ENCODE measurements around the gene G6PC3. TPM values are rescaled to one million over a fixed set of nuclear protein-coding genes. Genes with fewer than 3 reads are reported as not detected.

The G6PC3 gene
- polyA plus RNA-seq, 2 donors = 36.3 to 43.5 TPM

DNA sequence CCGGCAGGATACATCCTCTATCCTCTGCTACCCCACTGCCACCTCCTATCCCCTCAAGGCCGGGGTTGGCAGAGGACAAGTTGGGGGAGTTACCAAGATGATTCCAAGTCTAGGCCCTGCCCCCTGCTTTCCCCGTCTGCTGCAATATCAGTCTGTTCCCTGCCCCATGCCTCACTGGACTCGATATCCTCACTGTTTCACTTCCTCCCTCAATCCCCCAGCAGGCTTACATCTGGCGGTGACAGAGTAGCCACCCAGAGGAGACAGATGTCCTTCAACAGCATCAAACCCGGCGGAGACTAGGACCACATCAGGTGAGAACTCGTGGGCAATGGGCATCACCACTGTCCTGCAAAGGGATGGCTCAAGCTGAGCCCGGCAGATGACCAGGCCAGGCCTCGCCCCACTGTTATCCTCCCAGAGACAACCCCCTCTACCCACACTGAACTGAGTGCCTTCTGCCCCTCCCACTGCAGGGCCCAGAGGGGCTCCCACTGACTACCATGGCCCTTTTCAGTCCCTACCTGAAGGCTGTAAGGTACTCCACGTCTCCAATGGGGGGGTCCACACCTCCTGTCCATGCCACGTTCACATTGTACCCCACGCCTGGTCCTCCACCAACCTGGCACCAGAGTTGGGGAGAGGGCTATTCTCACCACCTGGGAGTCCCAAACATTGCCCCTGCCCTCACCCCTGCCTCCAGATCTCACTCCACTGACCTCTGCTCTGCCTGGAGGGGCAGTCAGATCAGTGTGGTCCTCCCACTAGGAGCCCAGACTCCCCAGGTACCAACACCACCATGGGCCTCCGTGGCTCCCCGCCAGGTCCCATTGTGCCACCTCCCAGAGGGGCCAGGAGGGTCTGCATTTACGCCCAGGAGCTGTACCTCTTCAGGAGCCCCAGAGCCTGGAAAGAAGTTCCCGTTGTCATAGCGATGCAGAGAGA, 9.6 kb downstream of the G6PC3 start:
- Histone ChIP-seq H3K4me1 (ENCODE audit: control insufficient read depth in 2 of 2, insufficient read depth in 2 of 2, low read length in 1 of 2) (no peaks in the 10 kb centered on the region), H3K27ac (ENCODE audit: low read depth in 2 of 2, low read length in 1 of 2) (no peak overlapping the region), H3K4me3 (ENCODE audit: low read depth in 1 of 2, low read length in 2 of 2) (no peak overlapping the region), H3K9me3 (ENCODE audit: control insufficient read depth in 2 of 2, insufficient read depth in 1 of 2, low read depth in 1 of 2, low read length in 1 of 2) (no peaks in the 10 kb centered on the region), H3K36me3 (ENCODE audit: control insufficient read depth in 2 of 2, insufficient read depth in 2 of 2, low read length in 1 of 2) (peaks cover 31 to 76% of the 10 kb centered on the region in 2 donors), H3K27me3 (ENCODE audit: control insufficient read depth in 1 of 2, insufficient read depth in 2 of 2, low read length in 2 of 2) (no peaks in the 10 kb centered on the region)
- WGBS, 2 donors = 85 to 87% methylated on average over 18 of the region's 18 CpGs

- Histone ChIP-seq H3K4me3 (ENCODE audit: low read depth in 1 of 2, low read length in 2 of 2) (no peak overlapping the region), H3K4me1 (ENCODE audit: control insufficient read depth in 2 of 2, insufficient read depth in 2 of 2, low read length in 1 of 2) (no peaks in the 10 kb centered on the region), H3K36me3 (ENCODE audit: control insufficient read depth in 2 of 2, insufficient read depth in 2 of 2, low read length in 1 of 2) (peaks cover 31 to 69% of the 10 kb centered on the region in 2 donors), H3K27me3 (ENCODE audit: control insufficient read depth in 1 of 2, insufficient read depth in 2 of 2, low read length in 2 of 2) (no peaks in the 10 kb centered on the region), H3K27ac (ENCODE audit: low read depth in 2 of 2, low read length in 1 of 2) (no peak overlapping the region), H3K9me3 (ENCODE audit: control insufficient read depth in 2 of 2, insufficient read depth in 1 of 2, low read depth in 1 of 2, low read length in 1 of 2) (no peaks in the 10 kb centered on the region)
- 85 to 91% methylated on average over 3 of the region's 3 CpGs for WGBS, 2 donors
Observed at GRCh38 chr17:44081681-44082080, 11.1 kb downstream of the G6PC3 start.

DNA sequence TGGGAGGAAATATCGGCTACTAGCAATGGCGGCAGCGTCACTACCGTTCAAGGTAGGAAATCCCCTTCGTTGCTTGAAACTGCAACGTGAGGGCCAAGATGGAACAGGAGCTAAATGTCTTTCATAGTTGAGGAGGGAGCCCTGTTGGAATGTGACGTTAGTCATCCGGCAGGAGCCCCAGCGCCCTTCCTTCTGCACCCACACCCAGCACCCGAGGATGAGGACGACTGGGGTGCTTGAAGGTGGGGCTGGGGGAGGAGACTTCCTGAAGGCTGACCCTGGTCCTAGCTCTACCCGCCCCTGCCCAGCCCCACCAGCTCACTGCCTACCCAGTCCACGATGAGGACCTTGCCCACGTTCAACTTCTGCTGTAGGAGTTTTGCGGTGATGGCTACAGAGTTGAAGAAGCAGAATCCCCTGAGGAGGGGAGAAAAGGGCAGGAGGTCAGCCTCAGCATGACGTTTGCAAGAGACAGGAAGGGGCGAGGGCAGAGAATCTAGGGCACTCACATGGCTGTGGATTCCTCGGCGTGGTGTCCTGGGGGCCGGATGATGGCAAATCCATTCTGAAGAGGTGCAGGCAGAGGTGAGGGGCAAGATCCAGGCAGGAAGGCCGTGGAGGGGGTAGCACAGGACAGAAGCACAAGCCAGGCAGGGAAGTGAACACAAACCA, 11.9 kb downstream of the G6PC3 start:
- H3K36me3 ChIP-seq (ENCODE audit: control insufficient read depth in 2 of 2, insufficient read depth in 2 of 2, low read length in 1 of 2) = peaks cover 31 to 65% of the 10 kb centered on the region in 2 donors

DNA sequence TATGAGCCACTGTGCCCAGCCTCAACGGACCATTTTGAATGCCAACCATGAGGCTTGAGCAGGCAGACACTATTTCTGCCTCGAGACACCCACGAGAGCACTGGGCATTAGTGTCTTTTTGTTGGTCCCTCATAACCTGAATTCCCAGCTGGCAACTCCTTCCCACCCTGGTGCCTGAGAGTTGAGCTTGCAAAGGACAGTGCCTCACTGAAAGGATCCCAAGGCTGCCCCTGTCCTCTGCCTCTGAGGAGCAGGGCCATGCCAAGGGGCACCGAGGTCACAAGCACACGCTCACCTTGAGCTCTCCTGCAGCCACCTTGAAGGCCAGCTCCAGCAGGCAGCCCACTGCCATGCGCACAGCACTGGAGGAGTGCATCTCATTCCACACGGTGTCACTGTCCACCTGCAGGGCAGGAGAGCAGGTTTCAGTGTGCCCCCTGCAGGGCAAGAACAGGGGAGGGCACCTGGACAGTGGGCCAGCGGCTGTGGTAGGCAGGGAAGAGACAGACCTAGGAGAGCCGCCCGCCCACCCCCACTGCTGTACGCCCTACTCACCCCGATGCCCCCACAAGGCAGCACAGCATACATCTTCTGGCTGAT, 12.8 kb downstream of the G6PC3 start:
- Histone ChIP-seq H3K36me3 (ENCODE audit: control insufficient read depth in 2 of 2, insufficient read depth in 2 of 2, low read length in 1 of 2) (peaks cover 31 to 61% of the 10 kb centered on the region in 2 donors), H3K27ac (ENCODE audit: low read depth in 2 of 2, low read length in 1 of 2) (no peak overlapping the region), H3K4me3 (ENCODE audit: low read depth in 1 of 2, low read length in 2 of 2) (no peak overlapping the region), H3K27me3 (ENCODE audit: control insufficient read depth in 1 of 2, insufficient read depth in 2 of 2, low read length in 2 of 2) (no peaks in the 10 kb centered on the region), H3K9me3 (ENCODE audit: control insufficient read depth in 2 of 2, insufficient read depth in 1 of 2, low read depth in 1 of 2, low read length in 1 of 2) (no peaks in the 10 kb centered on the region), H3K4me1 (ENCODE audit: control insufficient read depth in 2 of 2, insufficient read depth in 2 of 2, low read length in 1 of 2) (peaks cover 5% of the 10 kb centered on the region in 2 donors)
- 78 to 85% methylated on average over 12 of the region's 12 CpGs for WGBS, 2 donors

More for the DNA sequence above, 11.9 kb downstream of the G6PC3 start:
- WGBS, 2 donors = 80 to 84% methylated on average over 21 of the region's 21 CpGs
- Histone ChIP-seq H3K27ac (ENCODE audit: low read depth in 2 of 2, low read length in 1 of 2) (no peak overlapping the region), H3K9me3 (ENCODE audit: control insufficient read depth in 2 of 2, insufficient read depth in 1 of 2, low read depth in 1 of 2, low read length in 1 of 2) (no peaks in the 10 kb centered on the region), H3K4me1 (ENCODE audit: control insufficient read depth in 2 of 2, insufficient read depth in 2 of 2, low read length in 1 of 2) (peaks cover 4 to 5% of the 10 kb centered on the region in 2 donors), H3K4me3 (ENCODE audit: low read depth in 1 of 2, low read length in 2 of 2) (no peak overlapping the region), H3K27me3 (ENCODE audit: control insufficient read depth in 1 of 2, insufficient read depth in 2 of 2, low read length in 2 of 2) (no peaks in the 10 kb centered on the region)

DNA sequence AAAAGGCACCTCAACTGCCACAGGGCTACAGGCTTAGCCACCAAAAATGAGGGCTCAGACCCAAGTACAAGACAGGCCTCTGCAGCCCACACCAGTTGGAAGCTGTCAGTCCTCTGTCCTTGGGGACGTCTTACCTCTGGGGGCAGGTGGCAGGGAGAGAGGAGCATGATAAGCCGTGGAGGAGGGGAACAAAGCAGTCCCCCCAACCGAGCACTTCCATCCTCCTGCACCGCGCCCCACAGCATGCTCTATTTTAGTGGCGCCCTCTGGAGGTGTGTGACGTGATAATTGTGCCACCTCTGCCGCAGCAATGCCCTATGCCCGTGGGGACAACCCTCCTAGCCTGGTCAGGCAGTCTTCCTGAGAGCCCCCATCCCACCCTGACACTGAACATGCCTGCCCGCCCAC, 13.6 kb downstream of the G6PC3 start:
- 63 to 66% methylated on average over 10 of the region's 10 CpGs for whole genome bisulfite sequencing, 2 donors
- peaks cover 5% of the 10 kb centered on the region in 2 donors for H3K4me1 ChIP-seq (ENCODE audit: control insufficient read depth in 2 of 2, insufficient read depth in 2 of 2, low read length in 1 of 2)
- H3K27me3 ChIP-seq (ENCODE audit: control insufficient read depth in 1 of 2, insufficient read depth in 2 of 2, low read length in 2 of 2) = no peaks in the 10 kb centered on the region
- H3K36me3 ChIP-seq (ENCODE audit: control insufficient read depth in 2 of 2, insufficient read depth in 2 of 2, low read length in 1 of 2) = peaks cover 29 to 56% of the 10 kb centered on the region in 2 donors
- no peak overlapping the region for H3K27ac ChIP-seq (ENCODE audit: low read depth in 2 of 2, low read length in 1 of 2)
- no peak overlapping the region for H3K4me3 ChIP-seq (ENCODE audit: low read depth in 1 of 2, low read length in 2 of 2)
- no peaks in the 10 kb centered on the region for H3K9me3 ChIP-seq (ENCODE audit: control insufficient read depth in 2 of 2, insufficient read depth in 1 of 2, low read depth in 1 of 2, low read length in 1 of 2)

- peaks cover 5% of the 10 kb centered on the region in 2 donors for H3K4me1 ChIP-seq (ENCODE audit: control insufficient read depth in 2 of 2, insufficient read depth in 2 of 2, low read length in 1 of 2)
- 83 to 84% methylated on average over 7 of the region's 7 CpGs for WGBS, 2 donors
- no peaks in the 10 kb centered on the region for H3K27me3 ChIP-seq (ENCODE audit: control insufficient read depth in 1 of 2, insufficient read depth in 2 of 2, low read length in 2 of 2)
- peaks cover 29 to 53% of the 10 kb centered on the region in 2 donors for H3K36me3 ChIP-seq (ENCODE audit: control insufficient read depth in 2 of 2, insufficient read depth in 2 of 2, low read length in 1 of 2)
- no peak overlapping the region for H3K4me3 ChIP-seq (ENCODE audit: low read depth in 1 of 2, low read length in 2 of 2)
- no peaks in the 10 kb centered on the region for H3K9me3 ChIP-seq (ENCODE audit: control insufficient read depth in 2 of 2, insufficient read depth in 1 of 2, low read depth in 1 of 2, low read length in 1 of 2)
- H3K27ac ChIP-seq (ENCODE audit: low read depth in 2 of 2, low read length in 1 of 2) = no peak overlapping the region
Observed at GRCh38 chr17:44084921-44085320, 14.4 kb downstream of the G6PC3 start.

DNA sequence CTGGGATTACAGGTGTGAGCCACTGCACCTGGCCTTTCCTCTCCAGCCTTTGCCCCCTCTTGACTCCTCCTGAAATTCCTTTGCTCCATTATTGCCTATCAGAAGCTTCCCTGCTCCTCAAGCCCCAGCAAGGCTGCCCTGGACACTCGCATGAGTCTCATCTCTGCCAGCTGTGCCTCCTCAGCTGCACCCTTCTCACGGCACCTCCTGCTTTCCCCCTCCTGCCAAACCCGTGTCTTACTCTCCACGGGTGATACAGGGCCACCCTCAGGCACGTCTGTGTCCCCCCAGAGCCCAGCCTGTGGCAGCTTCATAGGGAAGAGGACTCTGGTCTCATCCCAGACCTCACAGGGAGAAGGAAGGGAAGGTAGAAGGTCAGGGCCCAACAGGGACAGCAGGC, 15.4 kb downstream of the G6PC3 start:
- 60 to 62% methylated on average over 5 of the region's 5 CpGs for WGBS, 2 donors
- H3K27ac ChIP-seq (ENCODE audit: low read depth in 2 of 2, low read length in 1 of 2) = peak overlapping the region in 1 of 2 donors; percentile 54

DNA sequence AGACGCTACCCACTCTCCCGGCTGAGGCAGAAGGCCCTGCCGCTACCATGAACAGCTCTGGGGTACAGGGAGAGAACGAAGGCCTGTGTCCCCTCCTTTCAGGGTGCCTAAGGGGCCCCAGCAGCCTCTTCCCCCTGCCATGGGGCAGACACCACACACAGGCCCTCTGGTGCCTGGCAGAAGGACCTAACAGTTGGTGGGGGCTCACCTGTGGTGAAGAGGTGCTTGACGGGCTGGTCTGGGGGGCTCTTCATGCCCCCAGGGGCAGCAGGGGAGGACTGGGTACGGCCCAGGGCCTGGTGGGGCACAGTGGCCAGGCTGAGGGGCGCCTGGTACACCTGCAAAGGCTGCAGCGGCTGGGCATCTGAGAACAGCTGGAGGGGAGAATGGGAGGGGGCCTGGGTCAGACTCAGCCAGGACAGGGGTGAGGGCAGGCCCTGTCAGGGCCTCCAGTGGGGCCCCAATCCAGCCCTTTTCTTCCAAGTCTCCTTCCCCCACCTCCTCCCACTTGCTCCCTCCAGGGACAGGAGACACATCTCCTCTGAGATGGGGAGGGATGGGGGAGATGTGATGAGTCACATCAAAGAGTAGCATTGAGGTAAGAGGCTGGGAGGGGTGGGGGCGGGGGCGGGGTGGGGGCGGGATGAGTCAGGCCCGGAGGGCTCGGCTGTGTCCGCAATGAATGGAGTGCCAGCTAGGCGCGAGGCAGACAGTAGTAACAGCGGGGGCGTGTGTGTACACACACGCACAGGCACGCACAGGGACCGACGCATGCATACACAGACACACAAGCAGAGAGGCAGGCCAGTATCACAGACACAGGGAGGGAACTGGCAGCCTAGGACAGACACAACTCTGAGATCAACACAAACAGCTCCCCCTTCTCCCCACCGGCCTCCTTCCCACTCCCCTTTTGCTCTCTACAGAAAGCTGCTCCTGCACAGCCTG, 16.1 kb downstream of the G6PC3 start:
- H3K9me3 ChIP-seq (ENCODE audit: control insufficient read depth in 2 of 2, insufficient read depth in 1 of 2, low read depth in 1 of 2, low read length in 1 of 2) = no peaks in the 10 kb centered on the region
- 29 to 44% methylated on average over 22 to 23 of the region's 23 CpGs for WGBS, 2 donors
- peak overlapping the region in 1 of 2 donors; percentile 56 for H3K27ac ChIP-seq (ENCODE audit: low read depth in 2 of 2, low read length in 1 of 2)
- peaks cover 28 to 50% of the 10 kb centered on the region in 2 donors for H3K36me3 ChIP-seq (ENCODE audit: control insufficient read depth in 2 of 2, insufficient read depth in 2 of 2, low read length in 1 of 2)
- no peaks in the 10 kb centered on the region for H3K27me3 ChIP-seq (ENCODE audit: control insufficient read depth in 1 of 2, insufficient read depth in 2 of 2, low read length in 2 of 2)
- H3K4me1 ChIP-seq (ENCODE audit: control insufficient read depth in 2 of 2, insufficient read depth in 2 of 2, low read length in 1 of 2) = peaks cover 5% of the 10 kb centered on the region in 2 donors
- no peak overlapping the region for H3K4me3 ChIP-seq (ENCODE audit: low read depth in 1 of 2, low read length in 2 of 2)

More for the DNA sequence above, 15.4 kb downstream of the G6PC3 start:
- no peaks in the 10 kb centered on the region for H3K9me3 ChIP-seq (ENCODE audit: control insufficient read depth in 2 of 2, insufficient read depth in 1 of 2, low read depth in 1 of 2, low read length in 1 of 2)
- H3K4me3 ChIP-seq (ENCODE audit: low read depth in 1 of 2, low read length in 2 of 2) = no peak overlapping the region
- H3K4me1 ChIP-seq (ENCODE audit: control insufficient read depth in 2 of 2, insufficient read depth in 2 of 2, low read length in 1 of 2) = peaks cover 5% of the 10 kb centered on the region in 2 donors
- peaks cover 24 to 43% of the 10 kb centered on the region in 2 donors for H3K36me3 ChIP-seq (ENCODE audit: control insufficient read depth in 2 of 2, insufficient read depth in 2 of 2, low read length in 1 of 2)
- no peaks in the 10 kb centered on the region for H3K27me3 ChIP-seq (ENCODE audit: control insufficient read depth in 1 of 2, insufficient read depth in 2 of 2, low read length in 2 of 2)
